Epithelial cell of esophagus (primary cell): ENCODE results near the gene CCDC134.
"Not testable (repeated sequence)": the region's sequence is repeated elsewhere in the genome, so short reads cannot be mapped to it uniquely, and the experiment has no call there.

Experiments used
- DNase-seq: peaks from one replicate; pipeline ENCODE4 v3.0.0; 2010; ENCODE audit warnings: low read depth
- H3K4me3 ChIP-seq: 2 replicates; pipeline ENCODE4 v1.5.1; 2011; ENCODE audit warnings: mild to moderate bottlenecking, low read length, control low read depth
- CTCF ChIP-seq: IDR thresholded peaks from 2 replicates; pipeline ENCODE4 v1.5.1; 2011; ENCODE audit warnings: low read depth, mild to moderate bottlenecking, low read length, control low read depth, inconsistent platforms; ENCODE audit not compliant: insufficient read depth; ENCODE audit errors: missing control alignments

The CCDC134 gene

GRCh38 chr22:41833369-41834004 is 33.0 kb downstream of the CCDC134 start:
- peak overlapping the region; percentile 60 for H3K4me3 ChIP-seq
- no peak for TF ChIP-seq CTCF
- no peak for DNase-seq

- H3K4me3 ChIP-seq, result peak overlapping the region; percentile 60
- no peak for TF ChIP-seq CTCF
- DNase-seq, result no peak
These were observed 33.8 kb downstream of the CCDC134 start for GRCh38 chr22:41834005-41834944.

- not testable (repeated sequence) for DNase-seq, H3K4me3 ChIP-seq
These were observed 35.0 kb downstream of the CCDC134 start for GRCh38 chr22:41835462-41835861.

- H3K4me3 ChIP-seq, result no peak overlapping the region
- no peak for TF ChIP-seq CTCF
- DNase-seq, result no peak
These were observed 36.1 kb downstream of the CCDC134 start for GRCh38 chr22:41836551-41836950.

GRCh38 chr22:41838842-41839618 is 38.6 kb downstream of the CCDC134 start:
- H3K4me3 ChIP-seq, result no peak overlapping the region
- DNase-seq, result peak; percentile 97
- TF ChIP-seq CTCF, result no peak

GRCh38 chr22:41840216-41840615 is 39.7 kb downstream of the CCDC134 start:
- no peak overlapping the region for H3K4me3 ChIP-seq
- TF ChIP-seq CTCF, result no peak
- no peak for DNase-seq
